ENCODE results near the gene EDDM3A. TPM values are rescaled to one million over a fixed set of nuclear protein-coding genes. Genes with fewer than 3 reads are reported as not detected.
"Not testable (repeated sequence)": the region's sequence is repeated elsewhere in the genome, so short reads cannot be mapped to it uniquely, and the experiment has no call there.

EDDM3A gene
- total and polyA plus RNA-seq, 3 experiments from 2014 or later: not detected

GRCh38 chr14:20754308-20754707, 8.6 kb downstream of the EDDM3A start:
- Histone ChIP-seq H3K9me3 (ENCODE audit: low read length) (peaks cover 6% of the 10 kb centered on the region), H3K4me3 (ENCODE audit: low read length) (no peak overlapping the region), H3K27ac (ENCODE audit: low read depth, low read length) (no peak overlapping the region), H3K4me1 (ENCODE audit: insufficient read depth, low read length) (no peaks in the 10 kb centered on the region), H3K27me3 (ENCODE audit: insufficient read depth, low read length, poor library complexity, severe bottlenecking) (no peaks in the 10 kb centered on the region), H3K36me3 (ENCODE audit: insufficient read depth, low read length) (no peaks in the 10 kb centered on the region)
- no peak for DNase-seq
- H3K27ac Mint-ChIP-seq: no peak overlapping the region
- peaks cover 4 to 16% (median 13%) of the 10 kb centered on the region in 5 donors for H3K9me3 Mint-ChIP-seq
- H3K4me1 Mint-ChIP-seq: no peaks in the 10 kb centered on the region
- CTCF ChIA-PET: interaction anchor here (1.0 to 1.7 kb wide), 2 partner anchors 9 to 15 kb away, joined by 3 read pairs; partner anchors contain the start of gene EDDM3B
- H3K4me3 Mint-ChIP-seq: no peak overlapping the region
- POLR2A ChIA-PET: no interaction called here
- H3K27me3 Mint-ChIP-seq: peaks cover 13 to 14% of the 10 kb centered on the region in 2 donors
- H3K36me3 Mint-ChIP-seq: peaks cover 0 to 5% (median 0%) of the 10 kb centered on the region in 3 donors

DNA sequence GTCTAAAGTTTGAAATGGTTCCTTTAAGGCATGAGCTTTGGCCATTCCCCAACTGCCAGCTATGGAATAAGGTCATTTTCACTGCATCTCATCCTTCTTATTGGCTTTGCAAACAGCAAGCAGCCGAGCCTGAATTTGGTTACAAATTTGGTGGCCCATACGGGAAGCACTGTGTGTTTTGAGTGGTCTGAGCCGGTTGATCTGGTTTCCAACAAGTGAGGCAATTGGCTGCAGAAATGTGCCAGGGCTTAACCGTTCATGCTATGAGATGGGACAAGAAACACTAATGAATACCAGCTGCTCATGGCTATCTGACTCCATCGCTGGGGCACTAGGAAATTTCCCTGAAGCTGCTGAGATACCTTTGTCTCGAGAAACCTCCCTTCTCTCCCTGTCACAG, 9.3 kb downstream of the EDDM3A start:
- no peak for DNase-seq
- H3K27ac ChIP-seq (ENCODE audit: low read depth, low read length): no peak overlapping the region
- Mint-ChIP-seq H3K9me3 (peaks cover 4 to 16% (median 13%) of the 10 kb centered on the region in 5 donors), H3K36me3 (peaks cover 0 to 5% (median 0%) of the 10 kb centered on the region in 3 donors), H3K4me3 (no peak overlapping the region), H3K27ac (no peak overlapping the region), H3K4me1 (no peaks in the 10 kb centered on the region), H3K27me3 (peaks cover 13 to 14% of the 10 kb centered on the region in 2 donors)
- POLR2A ChIA-PET: no interaction called here
- peaks cover 6% of the 10 kb centered on the region for H3K9me3 ChIP-seq (ENCODE audit: low read length)
- H3K36me3 ChIP-seq (ENCODE audit: insufficient read depth, low read length): no peaks in the 10 kb centered on the region
- H3K4me3 ChIP-seq (ENCODE audit: low read length): no peak overlapping the region
- CTCF ChIA-PET: interaction anchor here (1.0 kb wide), 1 partner anchor 8 kb away, joined by 3 read pairs; no protein-coding TSS in a partner anchor
- H3K4me1 ChIP-seq (ENCODE audit: insufficient read depth, low read length): no peaks in the 10 kb centered on the region
- H3K27me3 ChIP-seq (ENCODE audit: insufficient read depth, low read length, poor library complexity, severe bottlenecking): no peaks in the 10 kb centered on the region

GRCh38 chr14:20757965-20758364, 12.3 kb downstream of the EDDM3A start:
- Mint-ChIP-seq H3K36me3 (peaks cover 0 to 5% (median 0%) of the 10 kb centered on the region in 3 donors), H3K4me3 (no peak overlapping the region), H3K27ac (no peak overlapping the region), H3K27me3 (peaks cover 9 to 11% of the 10 kb centered on the region in 2 donors), H3K4me1 (no peaks in the 10 kb centered on the region), H3K9me3 (peaks cover 0 to 1% (median 0%) of the 10 kb centered on the region in 5 donors)
- ChIA-PET CTCF (interaction anchor here (1.1 to 2.5 kb wide), 6 partner anchors 16 to 116 kb away, joined by 3 to 14 read pairs (median 4); no protein-coding TSS in a partner anchor), POLR2A (no interaction called here)
- Histone ChIP-seq H3K4me1 (ENCODE audit: insufficient read depth, low read length) (no peaks in the 10 kb centered on the region), H3K27ac (ENCODE audit: low read depth, low read length) (no peak overlapping the region), H3K36me3 (ENCODE audit: insufficient read depth, low read length) (no peaks in the 10 kb centered on the region), H3K9me3 (ENCODE audit: low read length) (no peaks in the 10 kb centered on the region), H3K4me3 (ENCODE audit: low read length) (no peak overlapping the region), H3K27me3 (ENCODE audit: insufficient read depth, low read length, poor library complexity, severe bottlenecking) (no peaks in the 10 kb centered on the region)
- DNase-seq: peak in 1 of 5 donors; percentile 15

GRCh38 chr14:20759465-20759864, 13.8 kb downstream of the EDDM3A start:
- H3K36me3 Mint-ChIP-seq; H3K9me3 ChIP-seq (ENCODE audit: low read length); H3K27ac Mint-ChIP-seq; H3K27me3 ChIP-seq (ENCODE audit: insufficient read depth, low read length, poor library complexity, severe bottlenecking); H3K36me3 ChIP-seq (ENCODE audit: insufficient read depth, low read length); H3K9me3 Mint-ChIP-seq; CTCF ChIA-PET; H3K27me3 Mint-ChIP-seq; H3K4me3 Mint-ChIP-seq; H3K4me1 Mint-ChIP-seq; POLR2A ChIA-PET; H3K4me3 ChIP-seq (ENCODE audit: low read length); H3K4me1 ChIP-seq (ENCODE audit: insufficient read depth, low read length); H3K27ac ChIP-seq (ENCODE audit: low read depth, low read length); DNase-seq: not testable (repeated sequence)

- Mint-ChIP-seq H3K36me3 (no peaks in the 10 kb centered on the region), H3K4me1 (no peaks in the 10 kb centered on the region), H3K4me3 (no peak overlapping the region), H3K27ac (no peak overlapping the region), H3K27me3 (peaks cover 10 to 12% of the 10 kb centered on the region in 2 donors), H3K9me3 (no peaks in the 10 kb centered on the region)
- H3K36me3 ChIP-seq (ENCODE audit: insufficient read depth, low read length): no peaks in the 10 kb centered on the region
- H3K9me3 ChIP-seq (ENCODE audit: low read length): no peaks in the 10 kb centered on the region
- POLR2A ChIA-PET: no interaction called here
- no peaks in the 10 kb centered on the region for H3K4me1 ChIP-seq (ENCODE audit: insufficient read depth, low read length)
- no peak overlapping the region for H3K27ac ChIP-seq (ENCODE audit: low read depth, low read length)
- CTCF ChIA-PET: no interaction called here
- no peak for DNase-seq
- H3K27me3 ChIP-seq (ENCODE audit: insufficient read depth, low read length, poor library complexity, severe bottlenecking): no peaks in the 10 kb centered on the region
- no peak overlapping the region for H3K4me3 ChIP-seq (ENCODE audit: low read length)
Measured at GRCh38 chr14:20760950-20761349, 15.3 kb downstream of the EDDM3A start.

- ChIA-PET CTCF (interaction anchor here (1.6 kb wide), 1 partner anchor 15 kb away, joined by 3 read pairs; no protein-coding TSS in a partner anchor), POLR2A (no interaction called here)
- H3K9me3 ChIP-seq (ENCODE audit: low read length): no peaks in the 10 kb centered on the region
- no peak overlapping the region for H3K27ac ChIP-seq (ENCODE audit: low read depth, low read length)
- H3K4me3 ChIP-seq (ENCODE audit: low read length): no peak overlapping the region
- Mint-ChIP-seq H3K27ac (no peak overlapping the region), H3K4me1 (no peaks in the 10 kb centered on the region), H3K36me3 (no peaks in the 10 kb centered on the region), H3K27me3 (peaks cover 10 to 31% of the 10 kb centered on the region in 2 donors), H3K4me3 (no peak overlapping the region), H3K9me3 (no peaks in the 10 kb centered on the region)
- H3K4me1 ChIP-seq (ENCODE audit: insufficient read depth, low read length): no peaks in the 10 kb centered on the region
- DNase-seq: no peak
- H3K36me3 ChIP-seq (ENCODE audit: insufficient read depth, low read length): no peaks in the 10 kb centered on the region
- no peaks in the 10 kb centered on the region for H3K27me3 ChIP-seq (ENCODE audit: insufficient read depth, low read length, poor library complexity, severe bottlenecking)
Measured at GRCh38 chr14:20768593-20768892, 22.9 kb downstream of the EDDM3A start.

DNA sequence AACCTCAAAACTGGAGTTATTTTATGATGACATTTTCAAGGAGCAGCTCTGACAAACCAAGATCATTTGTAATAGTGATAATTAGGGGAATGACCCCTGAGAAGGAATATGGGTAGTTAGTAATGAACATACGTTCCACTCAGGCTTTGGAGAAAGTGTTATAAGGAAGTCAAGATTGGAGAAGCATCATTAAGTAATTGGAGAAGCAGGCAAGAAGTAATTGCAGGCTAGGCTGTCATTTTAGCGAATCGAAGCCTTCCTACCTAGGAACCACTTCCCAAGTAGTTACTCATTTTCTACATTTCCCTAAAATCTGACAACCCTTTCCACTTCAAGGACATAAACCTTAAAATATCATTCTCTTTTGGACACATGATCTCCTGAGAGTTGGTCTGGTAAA, 23.7 kb downstream of the EDDM3A start:
- Mint-ChIP-seq H3K4me1 (no peaks in the 10 kb centered on the region), H3K4me3 (no peak overlapping the region), H3K9me3 (no peaks in the 10 kb centered on the region), H3K36me3 (no peaks in the 10 kb centered on the region), H3K27me3 (peaks cover 10 to 31% of the 10 kb centered on the region in 2 donors), H3K27ac (no peak overlapping the region)
- Histone ChIP-seq H3K36me3 (ENCODE audit: insufficient read depth, low read length) (no peaks in the 10 kb centered on the region), H3K27ac (ENCODE audit: low read depth, low read length) (no peak overlapping the region), H3K9me3 (ENCODE audit: low read length) (no peaks in the 10 kb centered on the region), H3K4me1 (ENCODE audit: insufficient read depth, low read length) (no peaks in the 10 kb centered on the region), H3K27me3 (ENCODE audit: insufficient read depth, low read length, poor library complexity, severe bottlenecking) (no peaks in the 10 kb centered on the region), H3K4me3 (ENCODE audit: low read length) (no peak overlapping the region)
- no peak for DNase-seq
- ChIA-PET POLR2A (no interaction called here), CTCF (interaction anchor here (1.6 kb wide), 1 partner anchor 16 kb away, joined by 3 read pairs; no protein-coding TSS in a partner anchor)

DNA sequence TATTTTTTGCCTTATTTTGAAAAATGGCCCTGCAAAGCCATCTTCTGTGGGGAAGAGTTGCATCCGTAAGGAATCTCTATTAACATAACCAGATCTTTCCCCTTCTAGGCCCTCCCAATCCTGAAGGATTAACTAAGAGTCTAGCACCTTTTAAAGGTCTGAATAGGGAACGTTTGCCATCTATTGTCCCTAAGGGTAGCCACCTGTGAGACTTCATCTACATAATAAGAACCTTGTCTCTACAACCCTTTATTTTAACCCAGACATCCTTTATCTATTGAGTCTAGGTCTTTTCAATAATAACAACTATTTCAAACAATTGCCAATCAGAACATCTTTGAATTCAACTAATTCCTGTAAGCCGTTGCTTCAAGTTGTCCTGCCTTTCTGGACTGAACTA, 27.0 kb downstream of the EDDM3A start:
- Mint-ChIP-seq H3K4me3 (no peak overlapping the region), H3K9me3 (no peaks in the 10 kb centered on the region), H3K27me3 (peaks cover 14 to 34% of the 10 kb centered on the region in 2 donors), H3K27ac (no peak overlapping the region), H3K4me1 (peaks cover 0 to under 1% (median 0%) of the 10 kb centered on the region in 3 donors), H3K36me3 (peaks cover 0 to 1% (median 0%) of the 10 kb centered on the region in 3 donors)
- no peak for DNase-seq
- Histone ChIP-seq H3K36me3 (ENCODE audit: insufficient read depth, low read length) (no peaks in the 10 kb centered on the region), H3K4me1 (ENCODE audit: insufficient read depth, low read length) (no peaks in the 10 kb centered on the region), H3K9me3 (ENCODE audit: low read length) (no peaks in the 10 kb centered on the region), H3K27me3 (ENCODE audit: insufficient read depth, low read length, poor library complexity, severe bottlenecking) (no peaks in the 10 kb centered on the region), H3K27ac (ENCODE audit: low read depth, low read length) (no peak overlapping the region), H3K4me3 (ENCODE audit: low read length) (no peak overlapping the region)
- POLR2A ChIA-PET: no interaction called here
- CTCF ChIA-PET: no interaction called here

Data from CD8-positive, alpha-beta memory T cell (primary cell).